ENCODE data around the gene VTA1. TPM values are rescaled to one million over a fixed set of nuclear protein-coding genes. Genes with fewer than 3 reads are reported as not detected.

VTA1 gene
- total and polyA plus RNA-seq, 4 donors, result 17.3 to 33.2 (median 28.3) TPM

- peaks cover 1 to 29% (median 20%) of the 10 kb centered on the region in 4 donors for H3K36me3 ChIP-seq (ENCODE audit: control insufficient read depth in 4 of 4, insufficient read depth in 3 of 4, low read depth in 1 of 4, low read length in 3 of 4)
- no peaks in the 10 kb centered on the region for H3K9me3 ChIP-seq (ENCODE audit: control insufficient read depth in 4 of 4, low read length in 3 of 4)
- no peak for DNase-seq (ENCODE audit: low spot score)
- H3K4me1 ChIP-seq (ENCODE audit: control insufficient read depth in 4 of 4, insufficient read depth in 4 of 4, low read length in 3 of 4), result peaks cover 0 to 10% (median 5%) of the 10 kb centered on the region in 4 donors
- no peak overlapping the region for H3K4me3 ChIP-seq (ENCODE audit: low read depth in 1 of 3, low read length in 3 of 3)
- H3K27me3 ChIP-seq (ENCODE audit: control insufficient read depth in 4 of 4, insufficient read depth in 4 of 4, low read length in 3 of 4), result no peaks in the 10 kb centered on the region
- H3K27ac ChIP-seq (ENCODE audit: low read depth in 1 of 2, low read length in 2 of 2), result no peak overlapping the region
- no peak overlapping the region for H3K9ac ChIP-seq (ENCODE audit: low read depth in 1 of 2, low read length in 2 of 2)
- no peak for TF ChIP-seq GABPA (IDR thresholded peaks at IDR 0.05 in 1 of 2, conservative IDR thresholded peaks at IDR 0.05 in 1 of 2)
- TF ChIP-seq NR2F2 (IDR thresholded peaks at IDR 0.05), result no peak
- TF ChIP-seq, protein P1, sequence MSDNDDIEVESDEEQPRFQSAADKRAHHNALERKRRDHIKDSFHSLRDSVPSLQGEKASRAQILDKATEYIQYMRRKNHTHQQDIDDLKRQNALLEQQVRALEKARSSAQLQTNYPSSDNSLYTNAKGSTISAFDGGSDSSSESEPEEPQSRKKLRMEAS (IDR thresholded peaks at IDR 0.05), result no peak
These were observed 25.7 kb downstream of the VTA1 start for GRCh38 chr6:142172758-142173157.

GRCh38 chr6:142173980-142174379 is 26.9 kb downstream of the VTA1 start:
- no peak for DNase-seq (ENCODE audit: low spot score)
- H3K4me1 ChIP-seq (ENCODE audit: control insufficient read depth in 4 of 4, insufficient read depth in 4 of 4, low read length in 3 of 4), result peaks cover 0 to 10% (median 5%) of the 10 kb centered on the region in 4 donors
- H3K4me3 ChIP-seq (ENCODE audit: low read depth in 1 of 3, low read length in 3 of 3), result no peak overlapping the region
- H3K9me3 ChIP-seq (ENCODE audit: control insufficient read depth in 4 of 4, low read length in 3 of 4), result no peaks in the 10 kb centered on the region
- no peaks in the 10 kb centered on the region for H3K27me3 ChIP-seq (ENCODE audit: control insufficient read depth in 4 of 4, insufficient read depth in 4 of 4, low read length in 3 of 4)
- no peak overlapping the region for H3K27ac ChIP-seq (ENCODE audit: low read depth in 1 of 2, low read length in 2 of 2)
- H3K9ac ChIP-seq (ENCODE audit: low read depth in 1 of 2, low read length in 2 of 2), result no peak overlapping the region
- TF ChIP-seq FOXA1 (IDR thresholded peaks at IDR 0.05) (no peak), HNF4A (conservative IDR thresholded peaks at IDR 0.05) (no peak), HNF4G (IDR thresholded peaks at IDR 0.05) (no peak), SP1 (IDR thresholded peaks at IDR 0.05) (no peak), EGR1 (IDR thresholded peaks at IDR 0.05; ENCODE audit: low read depth in 2 of 2) (no peak)
- peaks cover 0 to 29% (median 24%) of the 10 kb centered on the region in 4 donors for H3K36me3 ChIP-seq (ENCODE audit: control insufficient read depth in 4 of 4, insufficient read depth in 3 of 4, low read depth in 1 of 4, low read length in 3 of 4)
- 97% methylated on average over 3 of the region's 3 CpGs for WGBS

DNA sequence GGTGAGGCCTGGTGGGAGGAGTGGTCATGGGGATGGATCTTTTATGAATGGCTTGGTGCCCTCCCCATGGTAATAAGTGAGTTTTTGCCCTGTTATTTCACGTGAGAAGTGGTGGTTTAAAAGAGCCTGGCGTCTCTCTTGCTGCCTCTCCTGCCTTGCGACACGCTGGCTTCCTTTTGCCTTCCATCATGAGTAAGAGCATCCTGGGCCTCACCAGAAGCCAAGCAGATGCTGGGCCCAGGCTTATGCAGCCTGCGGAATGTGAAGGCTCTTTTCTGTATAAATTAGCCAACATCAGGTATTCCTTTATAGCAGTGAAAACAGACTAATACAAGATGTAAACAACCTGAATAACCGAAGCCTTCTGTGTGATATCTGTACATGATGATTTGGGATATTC is 27.6 kb downstream of the VTA1 start:
- H3K4me1 ChIP-seq (ENCODE audit: control insufficient read depth in 4 of 4, insufficient read depth in 4 of 4, low read length in 3 of 4), result peaks cover 0 to 10% (median 5%) of the 10 kb centered on the region in 4 donors
- peaks cover 0 to 26% (median 23%) of the 10 kb centered on the region in 4 donors for H3K36me3 ChIP-seq (ENCODE audit: control insufficient read depth in 4 of 4, insufficient read depth in 3 of 4, low read depth in 1 of 4, low read length in 3 of 4)
- H3K27ac ChIP-seq (ENCODE audit: low read depth in 1 of 2, low read length in 2 of 2), result no peak overlapping the region
- DNase-seq (ENCODE audit: low spot score), result no peak
- no peak overlapping the region for H3K4me3 ChIP-seq (ENCODE audit: low read depth in 1 of 3, low read length in 3 of 3)
- no peaks in the 10 kb centered on the region for H3K27me3 ChIP-seq (ENCODE audit: control insufficient read depth in 4 of 4, insufficient read depth in 4 of 4, low read length in 3 of 4)
- H3K9me3 ChIP-seq (ENCODE audit: control insufficient read depth in 4 of 4, low read length in 3 of 4), result no peaks in the 10 kb centered on the region
- 90% methylated on average over 6 of the region's 6 CpGs for WGBS
- no peak overlapping the region for H3K9ac ChIP-seq (ENCODE audit: low read depth in 1 of 2, low read length in 2 of 2)
- no peak for TF ChIP-seq FOXA2 (IDR thresholded peaks at IDR 0.05)
- no peak for TF ChIP-seq RAD21 (IDR thresholded peaks at IDR 0.05)
- TF ChIP-seq NR2F2 (IDR thresholded peaks at IDR 0.05), result no peak
- TF ChIP-seq, protein P2, sequence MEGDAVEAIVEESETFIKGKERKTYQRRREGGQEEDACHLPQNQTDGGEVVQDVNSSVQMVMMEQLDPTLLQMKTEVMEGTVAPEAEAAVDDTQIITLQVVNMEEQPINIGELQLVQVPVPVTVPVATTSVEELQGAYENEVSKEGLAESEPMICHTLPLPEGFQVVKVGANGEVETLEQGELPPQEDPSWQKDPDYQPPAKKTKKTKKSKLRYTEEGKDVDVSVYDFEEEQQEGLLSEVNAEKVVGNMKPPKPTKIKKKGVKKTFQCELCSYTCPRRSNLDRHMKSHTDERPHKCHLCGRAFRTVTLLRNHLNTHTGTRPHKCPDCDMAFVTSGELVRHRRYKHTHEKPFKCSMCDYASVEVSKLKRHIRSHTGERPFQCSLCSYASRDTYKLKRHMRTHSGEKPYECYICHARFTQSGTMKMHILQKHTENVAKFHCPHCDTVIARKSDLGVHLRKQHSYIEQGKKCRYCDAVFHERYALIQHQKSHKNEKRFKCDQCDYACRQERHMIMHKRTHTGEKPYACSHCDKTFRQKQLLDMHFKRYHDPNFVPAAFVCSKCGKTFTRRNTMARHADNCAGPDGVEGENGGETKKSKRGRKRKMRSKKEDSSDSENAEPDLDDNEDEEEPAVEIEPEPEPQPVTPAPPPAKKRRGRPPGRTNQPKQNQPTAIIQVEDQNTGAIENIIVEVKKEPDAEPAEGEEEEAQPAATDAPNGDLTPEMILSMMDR (IDR thresholded peaks at IDR 0.05; ENCODE audit: low read depth, low read length, missing input control), result no peak
- TF ChIP-seq TAF1 (conservative IDR thresholded peaks at IDR 0.05), result no peak
- no peak for TF ChIP-seq GABPA (IDR thresholded peaks at IDR 0.05 in 1 of 2, conservative IDR thresholded peaks at IDR 0.05 in 1 of 2)
- TF ChIP-seq RXRA (IDR thresholded peaks at IDR 0.05), result no peak
- TF ChIP-seq, protein P3, sequence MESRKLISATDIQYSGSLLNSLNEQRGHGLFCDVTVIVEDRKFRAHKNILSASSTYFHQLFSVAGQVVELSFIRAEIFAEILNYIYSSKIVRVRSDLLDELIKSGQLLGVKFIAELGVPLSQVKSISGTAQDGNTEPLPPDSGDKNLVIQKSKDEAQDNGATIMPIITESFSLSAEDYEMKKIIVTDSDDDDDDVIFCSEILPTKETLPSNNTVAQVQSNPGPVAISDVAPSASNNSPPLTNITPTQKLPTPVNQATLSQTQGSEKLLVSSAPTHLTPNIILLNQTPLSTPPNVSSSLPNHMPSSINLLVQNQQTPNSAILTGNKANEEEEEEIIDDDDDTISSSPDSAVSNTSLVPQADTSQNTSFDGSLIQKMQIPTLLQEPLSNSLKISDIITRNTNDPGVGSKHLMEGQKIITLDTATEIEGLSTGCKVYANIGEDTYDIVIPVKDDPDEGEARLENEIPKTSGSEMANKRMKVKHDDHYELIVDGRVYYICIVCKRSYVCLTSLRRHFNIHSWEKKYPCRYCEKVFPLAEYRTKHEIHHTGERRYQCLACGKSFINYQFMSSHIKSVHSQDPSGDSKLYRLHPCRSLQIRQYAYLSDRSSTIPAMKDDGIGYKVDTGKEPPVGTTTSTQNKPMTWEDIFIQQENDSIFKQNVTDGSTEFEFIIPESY (IDR thresholded peaks at IDR 0.05), result no peak
- TF ChIP-seq HNF4G (IDR thresholded peaks at IDR 0.05), result no peak
- no peak for TF ChIP-seq FOXA1 (IDR thresholded peaks at IDR 0.05)
- no peak for TF ChIP-seq HNF4A (conservative IDR thresholded peaks at IDR 0.05)
- TF ChIP-seq, protein P1 (IDR thresholded peaks at IDR 0.05), result no peak
- no peak for TF ChIP-seq SP1 (IDR thresholded peaks at IDR 0.05)
- no peak for TF ChIP-seq YY1 (IDR thresholded peaks at IDR 0.05)
- TF ChIP-seq ATF3 (IDR thresholded peaks at IDR 0.05), result no peak
- TF ChIP-seq, protein P4, sequence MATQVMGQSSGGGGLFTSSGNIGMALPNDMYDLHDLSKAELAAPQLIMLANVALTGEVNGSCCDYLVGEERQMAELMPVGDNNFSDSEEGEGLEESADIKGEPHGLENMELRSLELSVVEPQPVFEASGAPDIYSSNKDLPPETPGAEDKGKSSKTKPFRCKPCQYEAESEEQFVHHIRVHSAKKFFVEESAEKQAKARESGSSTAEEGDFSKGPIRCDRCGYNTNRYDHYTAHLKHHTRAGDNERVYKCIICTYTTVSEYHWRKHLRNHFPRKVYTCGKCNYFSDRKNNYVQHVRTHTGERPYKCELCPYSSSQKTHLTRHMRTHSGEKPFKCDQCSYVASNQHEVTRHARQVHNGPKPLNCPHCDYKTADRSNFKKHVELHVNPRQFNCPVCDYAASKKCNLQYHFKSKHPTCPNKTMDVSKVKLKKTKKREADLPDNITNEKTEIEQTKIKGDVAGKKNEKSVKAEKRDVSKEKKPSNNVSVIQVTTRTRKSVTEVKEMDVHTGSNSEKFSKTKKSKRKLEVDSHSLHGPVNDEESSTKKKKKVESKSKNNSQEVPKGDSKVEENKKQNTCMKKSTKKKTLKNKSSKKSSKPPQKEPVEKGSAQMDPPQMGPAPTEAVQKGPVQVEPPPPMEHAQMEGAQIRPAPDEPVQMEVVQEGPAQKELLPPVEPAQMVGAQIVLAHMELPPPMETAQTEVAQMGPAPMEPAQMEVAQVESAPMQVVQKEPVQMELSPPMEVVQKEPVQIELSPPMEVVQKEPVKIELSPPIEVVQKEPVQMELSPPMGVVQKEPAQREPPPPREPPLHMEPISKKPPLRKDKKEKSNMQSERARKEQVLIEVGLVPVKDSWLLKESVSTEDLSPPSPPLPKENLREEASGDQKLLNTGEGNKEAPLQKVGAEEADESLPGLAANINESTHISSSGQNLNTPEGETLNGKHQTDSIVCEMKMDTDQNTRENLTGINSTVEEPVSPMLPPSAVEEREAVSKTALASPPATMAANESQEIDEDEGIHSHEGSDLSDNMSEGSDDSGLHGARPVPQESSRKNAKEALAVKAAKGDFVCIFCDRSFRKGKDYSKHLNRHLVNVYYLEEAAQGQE (IDR thresholded peaks at IDR 0.05), result no peak
- no peak for TF ChIP-seq JUND (IDR thresholded peaks at IDR 0.05)
- no peak for TF ChIP-seq EGR1 (IDR thresholded peaks at IDR 0.05; ENCODE audit: low read depth in 2 of 2)
